SJSA1 (cell line): ENCODE results near the gene ALDH8A1. TPM values are rescaled to one million over a fixed set of nuclear protein-coding genes. Genes with fewer than 3 reads are reported as not detected.
A peak's percentile ranks its signal among the peaks of the same experiment; 100 is the strongest.

Experiments used
- DNase-seq, 2 experiments: peaks; one replicate each; pipeline ENCODE4 v3.0.0-alpha.2; 2015 to 2020; ENCODE audit warnings: low spot score in 2 of 2, low read depth in 1 of 2
- H3K27ac ChIP-seq: fragments of 250-450 bp; sonication (Bioruptor Pico); 2 replicates; pipeline ENCODE4 v1.5.1; 2020; ENCODE audit warnings: mild to moderate bottlenecking, moderate library complexity
- H3K27me3 ChIP-seq: fragments of 250-450 bp; sonication (Bioruptor Pico); replicated peaks from 2 replicates; pipeline ENCODE4 v1.5.1; 2020; ENCODE audit warnings: mild to moderate bottlenecking, moderate library complexity
- H3K36me3 ChIP-seq: fragments of 250-450 bp; sonication (Bioruptor Pico); 2 replicates; pipeline ENCODE4 v1.5.1; 2020; ENCODE audit warnings: mild to moderate bottlenecking
- H3K4me1 ChIP-seq: fragments of 250-450 bp; sonication (Bioruptor Pico); replicated peaks from 2 replicates; pipeline ENCODE4 v1.6.1; 2021; ENCODE audit warnings: mild to moderate bottlenecking
- H3K4me3 ChIP-seq: fragments of 250-450 bp; sonication (Bioruptor Pico); 2 replicates; pipeline ENCODE4 v1.5.1; 2020; ENCODE audit warnings: mild to moderate bottlenecking
- H3K9me3 ChIP-seq: fragments of 250-450 bp; sonication (Bioruptor Pico); replicated peaks from 2 replicates; pipeline ENCODE4 v1.5.1; 2020; ENCODE audit warnings: mild to moderate bottlenecking
- total RNA-seq: library from RNA; depleted of rRNA; stranded (reverse); fragments of >200 nt; shearing (Covaris generic); gene quantifications from 2 replicates; pipeline ENCODE4 v1.2.3, GENCODE V29; 2014

The ALDH8A1 gene
- total RNA-seq, 1 experiment from 2014 or later = not detected

DNA sequence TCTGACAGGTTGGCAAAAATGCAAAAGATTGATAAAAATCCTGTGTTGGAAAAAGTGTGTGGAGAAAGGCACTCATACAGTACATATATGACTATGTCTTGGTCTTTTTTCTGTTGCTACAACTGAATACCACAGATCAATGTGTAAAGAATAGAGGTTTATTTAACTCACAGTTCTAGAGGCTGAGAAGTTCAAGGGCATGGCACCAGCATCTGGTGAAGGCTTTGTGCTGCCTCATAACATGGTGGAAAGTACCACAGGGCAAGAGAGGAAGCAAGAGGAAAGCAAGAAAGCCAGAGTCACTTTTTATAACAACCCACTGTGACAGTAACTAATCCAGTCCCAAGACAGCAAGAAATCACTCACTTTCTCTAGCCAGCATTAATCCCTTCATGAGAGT, 57.5 kb downstream of the ALDH8A1 start:
- Histone ChIP-seq H3K4me3 (no peak overlapping the region), H3K4me1 (no peaks in the 10 kb centered on the region; the same call in 1 of the 2 replicates), H3K36me3 (no peaks in the 10 kb centered on the region), H3K9me3 (no peaks in the 10 kb centered on the region), H3K27ac (no peak overlapping the region), H3K27me3 (0 out of 2 replicates have a peak, but pooled peaks cover 3% of the 10 kb centered on the region)
- DNase-seq = no peak

DNA sequence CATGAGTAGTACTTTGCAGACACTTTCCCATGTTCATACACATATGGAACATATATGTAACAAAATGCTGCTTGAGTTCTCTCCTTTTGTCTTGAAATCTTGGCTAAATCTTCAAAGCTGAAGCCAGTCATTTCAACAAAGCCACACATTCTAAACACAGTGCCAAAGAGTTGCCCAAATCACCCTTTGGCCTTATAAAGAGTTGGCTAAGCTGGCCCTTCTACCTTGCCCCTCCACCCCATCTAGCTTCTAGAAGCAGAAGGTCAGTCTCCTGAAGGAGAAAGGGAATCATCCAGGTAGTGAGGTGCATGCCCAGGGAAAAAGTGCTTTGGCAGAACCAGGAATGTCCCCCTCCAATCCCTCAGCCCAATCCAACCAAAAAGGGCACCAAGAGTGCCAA, 58.3 kb downstream of the ALDH8A1 start:
- Histone ChIP-seq H3K4me1 (no peaks in the 10 kb centered on the region; the same call in 1 of the 2 replicates), H3K27me3 (0 out of 2 replicates have a peak, but pooled peaks cover 6% of the 10 kb centered on the region), H3K9me3 (no peaks in the 10 kb centered on the region), H3K36me3 (no peaks in the 10 kb centered on the region), H3K27ac (no peak overlapping the region), H3K4me3 (no peak overlapping the region)
- no peak for DNase-seq

DNA sequence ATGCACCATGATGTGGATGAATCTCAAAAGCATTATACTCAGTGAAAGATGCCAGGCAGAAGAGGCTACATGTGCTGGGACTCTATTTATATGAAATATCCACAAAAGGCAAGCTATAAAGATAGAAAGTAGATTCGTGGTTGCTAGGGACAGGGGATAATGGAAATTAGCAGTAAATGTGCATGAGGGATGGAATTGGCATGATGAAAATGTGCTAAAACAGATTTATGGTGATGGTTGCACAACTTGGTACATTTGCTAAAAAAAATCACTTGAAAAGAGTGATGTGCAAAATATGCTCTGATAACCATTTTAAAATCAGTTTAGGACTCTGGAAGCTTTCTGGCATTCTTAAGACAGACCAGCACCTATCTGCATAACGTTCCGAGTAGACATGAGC, 61.6 kb downstream of the ALDH8A1 start:
- Histone ChIP-seq H3K9me3 (no peaks in the 10 kb centered on the region), H3K4me3 (no peak overlapping the region), H3K27me3 (0 out of 2 replicates have a peak, but pooled peaks cover 6% of the 10 kb centered on the region), H3K27ac (no peak overlapping the region), H3K36me3 (no peaks in the 10 kb centered on the region), H3K4me1 (no peaks in the 10 kb centered on the region; the same call in 1 of the 2 replicates)
- no peak for DNase-seq

- Histone ChIP-seq H3K4me1 (no peaks in the 10 kb centered on the region), H3K9me3 (no peaks in the 10 kb centered on the region), H3K27ac (no peak overlapping the region), H3K36me3 (no peaks in the 10 kb centered on the region), H3K27me3 (0 out of 2 replicates have a peak, but pooled peaks cover 5% of the 10 kb centered on the region), H3K4me3 (no peak overlapping the region)
- DNase-seq = no peak
These were observed 65.1 kb downstream of the ALDH8A1 start for GRCh38 chr6:134884752-134885151.

- Histone ChIP-seq H3K9me3 (no peaks in the 10 kb centered on the region), H3K36me3 (no peaks in the 10 kb centered on the region), H3K4me3 (no peak overlapping the region), H3K27ac (no peak overlapping the region), H3K4me1 (no peaks in the 10 kb centered on the region), H3K27me3 (0 out of 2 replicates have a peak, but pooled peaks cover 3% of the 10 kb centered on the region)
- DNase-seq = no peak
These were observed 66.6 kb downstream of the ALDH8A1 start for GRCh38 chr6:134883314-134883713.

GRCh38 chr6:134882426-134883038, 67.4 kb downstream of the ALDH8A1 start:
- peak; percentile 46 to 53 for DNase-seq
- H3K27ac ChIP-seq = no peak overlapping the region
- H3K36me3 ChIP-seq = no peaks in the 10 kb centered on the region
- no peaks in the 10 kb centered on the region for H3K9me3 ChIP-seq
- 0 out of 2 replicates have a peak, but pooled peaks cover 3% of the 10 kb centered on the region for H3K27me3 ChIP-seq
- no peak overlapping the region for H3K4me3 ChIP-seq
- H3K4me1 ChIP-seq = no peaks in the 10 kb centered on the region

DNA sequence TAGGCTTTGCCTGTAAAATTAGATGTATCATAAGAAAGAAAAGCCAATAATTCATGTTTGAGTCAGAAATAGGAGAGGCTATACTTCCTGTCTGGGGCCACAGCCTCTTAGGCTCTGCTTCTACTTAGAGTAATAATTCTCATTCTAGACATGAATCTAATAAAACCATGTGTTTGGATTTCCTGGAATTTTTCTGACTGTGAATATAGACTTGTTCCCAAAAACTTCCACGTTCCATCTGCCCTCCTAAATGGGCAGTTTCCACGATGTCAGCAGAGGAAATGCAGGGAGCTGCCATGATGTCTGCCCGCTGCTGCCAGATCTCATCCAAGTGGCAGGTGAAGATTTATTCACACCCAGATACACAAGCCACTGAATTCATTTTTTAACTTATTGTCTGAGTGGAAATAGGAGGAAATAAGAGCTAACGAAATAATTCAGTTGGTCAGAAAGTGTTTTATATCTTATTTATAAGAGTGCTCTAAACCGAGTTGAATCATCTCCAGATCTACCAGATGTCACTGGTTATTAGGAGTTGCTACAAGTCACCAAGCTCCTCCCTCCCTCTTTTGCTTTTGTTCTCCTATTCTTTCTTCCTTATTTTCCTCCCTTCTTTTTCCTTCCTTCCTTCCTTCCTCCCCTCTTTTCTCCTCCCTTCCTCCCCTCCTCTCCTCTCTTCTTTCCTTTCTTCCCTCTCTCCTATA, 69.3 kb downstream of the ALDH8A1 start:
- H3K4me3 ChIP-seq = no peak overlapping the region
- no peaks in the 10 kb centered on the region for H3K27me3 ChIP-seq
- H3K36me3 ChIP-seq = no peaks in the 10 kb centered on the region
- no peaks in the 10 kb centered on the region for H3K4me1 ChIP-seq
- H3K27ac ChIP-seq = no peak overlapping the region
- H3K9me3 ChIP-seq = no peaks in the 10 kb centered on the region
- DNase-seq = no peak

- Histone ChIP-seq H3K4me3 (no peak overlapping the region), H3K36me3 (no peaks in the 10 kb centered on the region), H3K9me3 (no peaks in the 10 kb centered on the region), H3K4me1 (no peaks in the 10 kb centered on the region), H3K27ac (no peak overlapping the region), H3K27me3 (no peaks in the 10 kb centered on the region)
- no peak for DNase-seq
These were observed 71.8 kb downstream of the ALDH8A1 start for GRCh38 chr6:134878136-134878535.

- no peaks in the 10 kb centered on the region for H3K4me1 ChIP-seq
- H3K27me3 ChIP-seq = no peaks in the 10 kb centered on the region
- H3K4me3 ChIP-seq = no peak overlapping the region
- DNase-seq = no peak
- H3K36me3 ChIP-seq = no peaks in the 10 kb centered on the region
- no peaks in the 10 kb centered on the region for H3K9me3 ChIP-seq
- H3K27ac ChIP-seq = no peak overlapping the region
These were observed 74.5 kb downstream of the ALDH8A1 start for GRCh38 chr6:134875367-134875766.

- H3K27me3 ChIP-seq = no peaks in the 10 kb centered on the region
- no peak for DNase-seq
- no peaks in the 10 kb centered on the region for H3K9me3 ChIP-seq
- H3K27ac ChIP-seq = no peak overlapping the region
- H3K36me3 ChIP-seq = no peaks in the 10 kb centered on the region
- no peaks in the 10 kb centered on the region for H3K4me1 ChIP-seq
- no peak overlapping the region for H3K4me3 ChIP-seq
These were observed 76.2 kb downstream of the ALDH8A1 start for GRCh38 chr6:134873500-134874388.

- DNase-seq = no peak
- H3K27ac ChIP-seq = no peak overlapping the region
These were observed 79.0 kb downstream of the ALDH8A1 start for GRCh38 chr6:134870677-134871498.

GRCh38 chr6:134868812-134869211, 81.1 kb downstream of the ALDH8A1 start:
- H3K9me3 ChIP-seq = no peaks in the 10 kb centered on the region
- no peak overlapping the region for H3K27ac ChIP-seq
- H3K36me3 ChIP-seq = no peaks in the 10 kb centered on the region
- DNase-seq = no peak
- no peaks in the 10 kb centered on the region for H3K27me3 ChIP-seq
- H3K4me3 ChIP-seq = no peak overlapping the region
- H3K4me1 ChIP-seq = no peaks in the 10 kb centered on the region

More at GRCh38 chr6:134870677-134871498, 79.0 kb downstream of the ALDH8A1 start:
- Histone ChIP-seq H3K4me1 (no peaks in the 10 kb centered on the region), H3K36me3 (no peaks in the 10 kb centered on the region), H3K9me3 (no peaks in the 10 kb centered on the region), H3K4me3 (no peak overlapping the region), H3K27me3 (no peaks in the 10 kb centered on the region)
